ENCODE results near the gene SRRT. TPM values are rescaled to one million over a fixed set of nuclear protein-coding genes. Genes with fewer than 3 reads are reported as not detected.

The SRRT gene
- total RNA-seq, 4 donors from 2014 or later: 44.9 to 87.3 (median 60.9) TPM

GRCh38 chr7:100865372-100865911 lies 9.5 kb upstream of the SRRT start:
- DNase-seq (ENCODE audit: low spot score) (peak; percentile 46), ATAC-seq (ENCODE audit: low FRiP score) (peak; percentile 65)
- TF ChIP-seq CTCF (IDR thresholded peaks at IDR 0.05): no peak

DNA sequence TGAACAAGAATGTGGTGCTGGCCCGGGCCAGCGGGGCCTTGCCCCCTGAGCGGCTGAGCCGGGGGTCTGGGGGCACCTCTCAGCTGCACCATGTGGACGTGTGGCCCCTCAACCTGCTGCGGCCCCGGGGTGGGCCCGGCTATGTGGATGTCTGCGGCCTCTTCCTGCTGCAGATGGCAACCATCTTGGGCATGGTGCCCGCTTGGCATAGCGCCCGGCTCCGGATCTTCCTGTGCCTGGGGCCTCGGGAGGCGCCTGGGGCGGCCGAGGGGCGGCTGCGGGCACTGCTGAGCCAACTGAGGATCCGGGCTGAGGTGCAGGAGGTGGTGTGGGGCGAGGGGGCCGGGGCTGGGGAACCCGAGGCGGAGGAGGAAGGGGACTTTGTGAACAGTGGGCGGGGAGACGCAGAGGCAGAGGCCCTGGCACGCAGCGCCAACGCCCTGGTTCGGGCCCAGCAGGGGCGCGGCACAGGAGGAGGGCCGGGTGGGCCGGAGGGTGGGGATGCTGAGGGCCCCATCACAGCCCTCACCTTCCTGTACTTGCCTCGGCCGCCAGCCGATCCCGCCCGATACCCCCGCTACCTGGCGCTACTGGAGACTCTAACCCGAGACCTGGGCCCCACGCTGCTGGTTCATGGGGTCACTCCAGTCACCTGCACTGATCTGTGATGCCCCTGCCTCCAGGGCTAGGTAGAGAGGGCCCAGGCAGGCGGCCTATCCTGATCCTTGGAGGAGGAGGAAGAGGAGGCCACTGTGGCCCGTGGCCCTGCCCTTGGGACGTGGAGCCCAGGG lies 8.8 kb upstream of the SRRT start:
- peak; percentile 55 for DNase-seq (ENCODE audit: low spot score)
- ATAC-seq (ENCODE audit: low FRiP score): peak; percentile 38
- TF ChIP-seq CTCF (IDR thresholded peaks at IDR 0.05): no peak

GRCh38 chr7:100866729-100867039 lies 8.2 kb upstream of the SRRT start:
- DNase-seq (ENCODE audit: low spot score) (no peak), ATAC-seq (ENCODE audit: low FRiP score) (peak; percentile 5)

GRCh38 chr7:100867040-100867775 lies 7.7 kb upstream of the SRRT start, which contains the start of gene TRIP6:
TSS of gene TRIP6 (plus strand) at chr7:100867387. CDS start at chr7:100867498, 111 bp downstream.
- TF ChIP-seq CTCF (IDR thresholded peaks at IDR 0.05): no peak
- DNase-seq (ENCODE audit: low spot score) (peak; percentile 92), ATAC-seq (ENCODE audit: low FRiP score) (peak; percentile 69)

More at GRCh38 chr7:100866729-100867039, 8.2 kb upstream of the SRRT start:
- TF ChIP-seq CTCF (IDR thresholded peaks at IDR 0.05): no peak

DNA sequence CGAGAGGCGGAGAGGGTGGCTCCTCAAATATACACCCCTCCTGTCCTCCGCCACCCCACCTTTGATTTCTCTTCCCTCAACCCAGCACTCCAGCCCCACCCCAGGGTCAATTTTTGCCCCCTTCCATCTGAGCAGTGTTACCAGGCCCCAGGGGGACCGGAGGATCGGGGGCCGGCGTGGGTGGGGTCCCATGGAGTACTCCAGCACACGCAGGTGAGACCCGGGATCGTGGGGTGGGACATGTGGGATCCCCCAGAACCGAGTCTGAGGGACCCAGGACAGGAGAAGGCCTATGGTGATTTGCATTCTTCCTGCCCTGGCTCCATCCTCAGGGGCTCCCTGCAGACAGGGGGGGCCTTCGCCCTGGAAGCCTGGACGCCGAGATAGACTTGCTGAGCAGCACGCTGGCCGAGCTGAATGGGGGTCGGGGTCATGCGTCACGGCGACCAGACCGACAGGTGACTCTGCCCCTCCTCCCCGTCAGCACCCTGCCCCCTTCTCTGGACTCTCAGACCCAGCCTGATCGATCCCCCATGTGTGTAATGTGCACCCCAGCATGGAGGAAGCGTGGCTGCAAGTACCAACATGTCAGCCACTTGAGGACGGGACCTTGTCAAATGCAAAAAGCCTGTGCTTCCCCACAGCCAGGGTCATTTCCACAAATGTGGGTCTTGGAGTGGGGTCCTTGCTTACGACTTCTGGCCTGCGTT lies 7.0 kb upstream of the SRRT start:
- TF ChIP-seq CTCF (IDR thresholded peaks at IDR 0.05): no peak
- no peak for DNase-seq (ENCODE audit: low spot score)
- no peak for ATAC-seq (ENCODE audit: low FRiP score)

- TF ChIP-seq CTCF (IDR thresholded peaks at IDR 0.05): no peak
- DNase-seq (ENCODE audit: low spot score) (no peak), ATAC-seq (ENCODE audit: low FRiP score) (no peak)
Observed at GRCh38 chr7:100873599-100874299, 1.2 kb upstream of the SRRT start.

Measured in omental fat pad (tissue), 4 donors.